ENCODE measurements around the gene NELFCD. TPM values are rescaled to one million over a fixed set of nuclear protein-coding genes. Genes with fewer than 3 reads are reported as not detected.
A peak's percentile ranks its signal among the peaks of the same experiment; 100 is the strongest.

The NELFCD gene
- polyA plus RNA-seq, 4 donors = 71.6 to 150 (median 125) TPM

DNA sequence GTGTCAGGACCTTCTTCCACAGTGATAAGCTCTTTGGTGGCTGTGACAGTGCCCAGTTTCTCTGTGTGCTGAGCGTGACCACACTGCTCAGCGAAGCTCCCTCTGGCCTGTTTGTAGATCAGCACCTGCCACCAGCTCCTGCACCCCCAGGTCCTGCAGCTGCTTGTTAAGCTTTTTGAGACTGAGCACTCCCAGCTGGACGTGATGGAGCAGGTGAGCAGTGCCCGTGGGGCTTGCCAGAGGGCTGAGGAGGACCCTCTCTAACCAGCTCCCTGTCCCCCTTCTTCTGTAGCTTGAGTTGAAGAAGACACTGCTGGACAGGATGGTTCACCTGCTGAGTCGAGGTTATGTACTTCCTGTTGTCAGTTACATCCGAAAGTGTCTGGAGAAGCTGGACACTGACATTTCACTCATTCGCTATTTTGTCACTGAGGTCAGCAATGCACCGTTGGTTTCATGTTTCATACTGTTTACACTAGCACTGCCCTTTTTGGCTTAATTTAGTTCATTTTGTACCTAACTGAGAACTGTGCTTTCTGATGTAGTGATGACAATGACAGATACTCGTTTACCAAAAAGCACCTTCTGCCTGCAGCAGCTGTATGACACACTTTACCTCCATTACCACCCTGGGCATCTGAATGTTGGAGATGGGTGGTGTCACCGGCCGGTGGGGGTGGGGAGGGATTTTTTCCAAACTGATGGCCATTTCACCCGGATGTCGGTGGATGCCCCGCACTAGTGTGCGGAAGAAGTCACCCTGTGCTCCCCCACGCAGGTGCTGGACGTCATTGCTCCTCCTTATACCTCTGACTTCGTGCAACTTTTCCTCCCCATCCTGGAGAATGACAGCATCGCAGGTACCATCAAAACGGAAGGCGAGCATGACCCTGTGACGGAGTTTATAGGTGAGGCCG, 12.5 kb downstream of the NELFCD start:
- DNase-seq (ENCODE audit: low read depth in 4 of 4, low spot score in 3 of 4) = no peak

- no peak for DNase-seq (ENCODE audit: low read depth in 4 of 4, low spot score in 3 of 4)
Observed at GRCh38 chr20:58994390-58995159, 13.5 kb downstream of the NELFCD start.

- no peak for DNase-seq (ENCODE audit: low read depth in 4 of 4, low spot score in 3 of 4)
Observed at GRCh38 chr20:58995461-58996225, 14.6 kb downstream of the NELFCD start.

DNA sequence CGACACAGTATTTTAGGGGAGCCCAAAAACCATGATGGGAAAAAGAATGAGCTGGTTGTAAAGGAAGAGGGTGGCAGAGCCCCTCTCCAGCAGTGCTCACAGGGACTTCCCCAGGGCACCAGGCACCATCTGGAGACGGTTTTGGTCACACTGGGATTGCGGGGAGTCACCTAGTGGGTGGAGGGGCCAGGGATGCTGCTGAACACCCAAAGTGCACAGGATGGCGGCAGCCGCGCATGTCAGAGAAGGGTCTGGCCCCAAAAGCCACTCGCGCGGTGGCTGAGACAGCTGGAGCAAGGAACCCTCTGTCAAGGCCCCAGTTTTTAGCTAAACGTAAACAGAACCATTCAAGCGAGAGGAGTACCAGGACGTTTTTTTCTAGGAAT, 15.2 kb downstream of the NELFCD start:
- DNase-seq (ENCODE audit: low read depth in 4 of 4, low spot score in 3 of 4) = no peak

GRCh38 chr20:58997141-58997770, 16.2 kb downstream of the NELFCD start:
- no peak for DNase-seq (ENCODE audit: low read depth in 4 of 4, low spot score in 3 of 4)

GRCh38 chr20:58998656-58999055, 17.6 kb downstream of the NELFCD start:
- no peak for DNase-seq (ENCODE audit: low read depth in 4 of 4, low spot score in 3 of 4)

- DNase-seq (ENCODE audit: low read depth in 4 of 4, low spot score in 3 of 4) = no peak
Observed at GRCh38 chr20:59000326-59000725, 19.3 kb downstream of the NELFCD start.

- no peak for DNase-seq (ENCODE audit: low read depth in 4 of 4, low spot score in 3 of 4)
Observed at GRCh38 chr20:59001068-59001448, 20.0 kb downstream of the NELFCD start.

GRCh38 chr20:59001449-59002171, 20.6 kb downstream of the NELFCD start:
- no peak for DNase-seq (ENCODE audit: low read depth in 4 of 4, low spot score in 3 of 4)

DNA sequence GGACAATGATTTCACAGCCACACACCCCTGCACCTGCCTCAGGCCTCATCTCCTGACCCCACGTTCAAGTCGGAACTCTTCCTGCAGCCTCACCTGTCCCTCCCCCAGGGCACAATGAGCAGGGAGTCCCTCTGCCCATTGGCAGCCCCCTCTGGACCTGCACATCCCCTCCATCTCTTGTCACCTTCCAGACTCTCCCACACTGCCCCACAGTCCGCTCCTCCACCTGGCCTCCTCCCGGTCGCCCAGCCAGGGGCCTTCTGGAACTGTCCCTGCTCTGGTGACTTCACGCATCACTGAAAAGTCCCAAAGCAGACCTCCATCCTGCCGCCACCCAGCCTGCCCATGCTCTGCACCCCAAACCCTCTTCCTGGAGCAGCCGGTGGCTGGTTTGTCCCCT, 21.3 kb downstream of the NELFCD start:
- DNase-seq (ENCODE audit: low read depth in 4 of 4, low spot score in 3 of 4) = no peak

- no peak for DNase-seq (ENCODE audit: low read depth in 4 of 4, low spot score in 3 of 4)
Observed at GRCh38 chr20:59002874-59003399, 21.9 kb downstream of the NELFCD start.

DNA sequence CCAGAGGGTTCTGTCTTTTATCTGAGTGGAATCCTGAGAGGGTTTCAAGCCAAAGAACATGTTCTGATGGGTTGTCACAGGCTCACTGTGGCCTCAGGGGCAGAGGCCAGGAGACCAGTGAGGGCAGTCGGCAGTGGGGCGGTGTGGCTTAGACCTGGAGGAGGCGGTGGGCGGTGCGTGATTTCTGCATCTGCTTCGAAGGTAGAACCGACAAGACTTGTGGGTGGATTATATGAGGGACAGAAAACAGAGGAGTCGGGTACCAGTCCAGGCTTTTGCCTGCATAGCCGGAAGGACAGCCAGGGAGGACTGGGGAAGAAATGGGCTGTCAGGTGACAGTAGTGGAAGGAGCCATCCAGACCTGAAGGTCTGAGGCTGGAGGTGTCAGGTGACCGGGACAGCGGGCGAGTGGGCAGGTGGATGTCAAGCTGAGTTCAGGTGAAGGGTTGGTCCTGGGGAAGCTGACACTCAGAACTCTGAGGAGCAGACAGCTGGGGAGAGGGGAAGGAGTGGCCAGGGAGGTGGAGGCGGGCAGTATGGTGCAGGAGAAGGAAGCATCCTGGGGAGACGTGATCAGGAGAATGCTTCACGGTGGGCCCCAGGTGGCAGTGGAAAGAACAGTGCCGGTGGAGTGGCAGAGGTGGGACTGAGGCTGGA, 22.9 kb downstream of the NELFCD start:
- DNase-seq (ENCODE audit: low read depth in 4 of 4, low spot score in 3 of 4) = no peak

DNA sequence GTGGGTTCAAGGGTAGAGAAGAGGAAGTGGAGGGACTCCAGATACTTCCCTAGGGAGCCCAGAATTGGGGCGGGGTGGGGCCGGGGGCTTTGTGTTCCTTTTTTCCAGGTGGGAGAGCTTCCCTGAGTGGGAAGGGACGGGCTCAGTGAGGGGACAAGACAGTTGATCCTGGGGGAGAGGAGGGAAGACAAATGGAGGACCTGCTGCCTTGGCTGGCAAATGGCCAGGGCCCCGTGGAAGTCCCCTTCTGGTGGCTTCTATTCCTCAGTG, 23.4 kb downstream of the NELFCD start:
- no peak for DNase-seq (ENCODE audit: low read depth in 4 of 4, low spot score in 3 of 4)

GRCh38 chr20:59004763-59005522, 23.9 kb downstream of the NELFCD start:
- DNase-seq (ENCODE audit: low read depth in 4 of 4, low spot score in 3 of 4) = no peak

- DNase-seq (ENCODE audit: low read depth in 4 of 4, low spot score in 3 of 4) = no peak
Observed at GRCh38 chr20:59005523-59006166, 24.6 kb downstream of the NELFCD start.

- no peak for DNase-seq (ENCODE audit: low read depth in 4 of 4, low spot score in 3 of 4)
Observed at GRCh38 chr20:59006167-59006863, 25.3 kb downstream of the NELFCD start.

GRCh38 chr20:59006864-59007664, 26.0 kb downstream of the NELFCD start, which contains the start of gene CTSZ:
TSS of gene CTSZ (minus strand) at chr20:59007254. CDS start at chr20:59007128, 126 bp downstream.
- peak in 1 of 4 donors; percentile 20 for DNase-seq (ENCODE audit: low read depth in 4 of 4, low spot score in 3 of 4)

Data from left renal pelvis (tissue), 4 donors.